ENCODE results near the gene INSRR.

The INSRR gene

GRCh38 chr1:156804026-156804425, 54.9 kb downstream of the INSRR start:
- TF ChIP-seq ZBTB7A (IDR thresholded peaks at IDR 0.05; ENCODE audit: low read depth) (no peak), EGR1 (IDR thresholded peaks at IDR 0.05) (no peak), TAF1 (IDR thresholded peaks at IDR 0.05; ENCODE audit: low read depth) (no peak), NFIC (IDR thresholded peaks at IDR 0.05) (no peak), TEAD4 (IDR thresholded peaks at IDR 0.05) (no peak), YY1 (IDR thresholded peaks at IDR 0.05; ENCODE audit: low read depth) (no peak), CEBPB (IDR thresholded peaks at IDR 0.05) (no peak), USF1 (IDR thresholded peaks at IDR 0.05) (no peak)

GRCh38 chr1:156803086-156803851, 55.6 kb downstream of the INSRR start:
- TF ChIP-seq REST (IDR thresholded peaks at IDR 0.05; ENCODE audit: low read depth) = no peak
- TF ChIP-seq RAD21 (IDR thresholded peaks at IDR 0.05; ENCODE audit: low read depth) = no peak
- TF ChIP-seq EP300 (IDR thresholded peaks at IDR 0.05; ENCODE audit: borderline replicate concordance) = no peak

- TF ChIP-seq TAF1 (IDR thresholded peaks at IDR 0.05; ENCODE audit: low read depth) (no peak), TCF12 (IDR thresholded peaks at IDR 0.05; ENCODE audit: low read depth) (no peak), REST (IDR thresholded peaks at IDR 0.05; ENCODE audit: low read depth) (no peak), RAD21 (IDR thresholded peaks at IDR 0.05; ENCODE audit: low read depth) (no peak), CEBPB (IDR thresholded peaks at IDR 0.05) (no peak), USF1 (IDR thresholded peaks at IDR 0.05) (no peak), FOXM1 (IDR thresholded peaks at IDR 0.05; ENCODE audit: borderline replicate concordance, low read depth) (no peak), MAX (IDR thresholded peaks at IDR 0.05) (no peak), EP300 (IDR thresholded peaks at IDR 0.05; ENCODE audit: borderline replicate concordance) (no peak), NFIC (IDR thresholded peaks at IDR 0.05) (no peak), ZBTB7A (IDR thresholded peaks at IDR 0.05; ENCODE audit: low read depth) (no peak), YY1 (IDR thresholded peaks at IDR 0.05; ENCODE audit: low read depth) (no peak), EGR1 (IDR thresholded peaks at IDR 0.05) (no peak)
Observed at GRCh38 chr1:156802421-156802935, 56.4 kb downstream of the INSRR start.

GRCh38 chr1:156801409-156802121, 57.4 kb downstream of the INSRR start:
- TF ChIP-seq EP300 (IDR thresholded peaks at IDR 0.05; ENCODE audit: borderline replicate concordance) (no peak), YY1 (IDR thresholded peaks at IDR 0.05; ENCODE audit: low read depth) (no peak), ZBTB7A (IDR thresholded peaks at IDR 0.05; ENCODE audit: low read depth) (no peak), MAX (IDR thresholded peaks at IDR 0.05) (no peak), NFIC (IDR thresholded peaks at IDR 0.05) (no peak), CREB1 (IDR thresholded peaks at IDR 0.05; ENCODE audit: low read depth) (no peak), TEAD4 (IDR thresholded peaks at IDR 0.05) (no peak), TAF1 (IDR thresholded peaks at IDR 0.05; ENCODE audit: low read depth) (no peak), FOXM1 (IDR thresholded peaks at IDR 0.05; ENCODE audit: borderline replicate concordance, low read depth) (no peak), USF1 (IDR thresholded peaks at IDR 0.05) (no peak), TCF12 (IDR thresholded peaks at IDR 0.05; ENCODE audit: low read depth) (no peak), EGR1 (IDR thresholded peaks at IDR 0.05) (no peak), REST (IDR thresholded peaks at IDR 0.05; ENCODE audit: low read depth) (no peak), CEBPB (IDR thresholded peaks at IDR 0.05) (no peak), RAD21 (IDR thresholded peaks at IDR 0.05; ENCODE audit: low read depth) (no peak)
